Gastrocnemius medialis (tissue), 4 donors: ENCODE data around the gene PTEN.

Source experiments
- POLR2A ChIP-seq, 2 donors: fragments of 450-650 bp; IDR thresholded peaks; one replicate each; pipeline ENCODE4 v1.6.1; 2017; ENCODE audit warnings: antibody characterized with exemption in 2 of 2, mild to moderate bottlenecking in 2 of 2, moderate library complexity in 2 of 2
- TF ChIP-seq, protein P1 (sequence below), 5 experiments: fragments of 450-650 bp in 3 of 5; fragments of 200-600 bp in 2 of 5; sonication (generic) in 2 of 5; IDR thresholded peaks in 4 of 5; conservative IDR thresholded peaks in 1 of 5; 1 replicate in 4 of 5; 2 replicates in 1 of 5; pipeline ENCODE4 v1.5.1; 2016 to 2019; ENCODE audit warnings: antibody characterized with exemption in 5 of 5, mild to moderate bottlenecking in 3 of 5, moderate library complexity in 3 of 5

DNA sequence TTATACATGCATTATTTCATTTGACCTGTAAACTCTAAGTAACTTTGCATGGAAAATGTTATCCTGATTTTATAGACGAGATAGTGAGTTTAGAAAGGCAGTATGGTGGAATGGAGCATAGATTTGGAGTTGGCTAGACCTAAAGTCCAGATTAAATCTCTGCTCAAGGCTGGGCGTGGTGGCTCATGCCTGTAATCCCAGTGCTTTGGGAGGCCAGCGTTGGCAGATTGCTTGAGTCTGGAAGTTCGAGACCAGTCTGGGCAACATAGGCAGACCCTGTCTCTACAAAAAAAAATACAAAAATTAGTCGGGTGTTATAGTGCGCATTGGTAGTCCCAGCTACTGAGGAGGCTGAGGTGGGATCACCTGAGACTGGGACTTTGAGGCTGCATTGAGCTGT, 9.4 kb downstream of the PTEN start:
- TF ChIP-seq, protein P1, sequence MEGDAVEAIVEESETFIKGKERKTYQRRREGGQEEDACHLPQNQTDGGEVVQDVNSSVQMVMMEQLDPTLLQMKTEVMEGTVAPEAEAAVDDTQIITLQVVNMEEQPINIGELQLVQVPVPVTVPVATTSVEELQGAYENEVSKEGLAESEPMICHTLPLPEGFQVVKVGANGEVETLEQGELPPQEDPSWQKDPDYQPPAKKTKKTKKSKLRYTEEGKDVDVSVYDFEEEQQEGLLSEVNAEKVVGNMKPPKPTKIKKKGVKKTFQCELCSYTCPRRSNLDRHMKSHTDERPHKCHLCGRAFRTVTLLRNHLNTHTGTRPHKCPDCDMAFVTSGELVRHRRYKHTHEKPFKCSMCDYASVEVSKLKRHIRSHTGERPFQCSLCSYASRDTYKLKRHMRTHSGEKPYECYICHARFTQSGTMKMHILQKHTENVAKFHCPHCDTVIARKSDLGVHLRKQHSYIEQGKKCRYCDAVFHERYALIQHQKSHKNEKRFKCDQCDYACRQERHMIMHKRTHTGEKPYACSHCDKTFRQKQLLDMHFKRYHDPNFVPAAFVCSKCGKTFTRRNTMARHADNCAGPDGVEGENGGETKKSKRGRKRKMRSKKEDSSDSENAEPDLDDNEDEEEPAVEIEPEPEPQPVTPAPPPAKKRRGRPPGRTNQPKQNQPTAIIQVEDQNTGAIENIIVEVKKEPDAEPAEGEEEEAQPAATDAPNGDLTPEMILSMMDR (IDR thresholded peaks at IDR 0.05 in 4 of 5, conservative IDR thresholded peaks at IDR 0.05 in 1 of 5) = no peak
- no peak for TF ChIP-seq POLR2A (IDR thresholded peaks at IDR 0.05)
